ENCODE results near the gene CDK14.

Gene CDK14

DNA sequence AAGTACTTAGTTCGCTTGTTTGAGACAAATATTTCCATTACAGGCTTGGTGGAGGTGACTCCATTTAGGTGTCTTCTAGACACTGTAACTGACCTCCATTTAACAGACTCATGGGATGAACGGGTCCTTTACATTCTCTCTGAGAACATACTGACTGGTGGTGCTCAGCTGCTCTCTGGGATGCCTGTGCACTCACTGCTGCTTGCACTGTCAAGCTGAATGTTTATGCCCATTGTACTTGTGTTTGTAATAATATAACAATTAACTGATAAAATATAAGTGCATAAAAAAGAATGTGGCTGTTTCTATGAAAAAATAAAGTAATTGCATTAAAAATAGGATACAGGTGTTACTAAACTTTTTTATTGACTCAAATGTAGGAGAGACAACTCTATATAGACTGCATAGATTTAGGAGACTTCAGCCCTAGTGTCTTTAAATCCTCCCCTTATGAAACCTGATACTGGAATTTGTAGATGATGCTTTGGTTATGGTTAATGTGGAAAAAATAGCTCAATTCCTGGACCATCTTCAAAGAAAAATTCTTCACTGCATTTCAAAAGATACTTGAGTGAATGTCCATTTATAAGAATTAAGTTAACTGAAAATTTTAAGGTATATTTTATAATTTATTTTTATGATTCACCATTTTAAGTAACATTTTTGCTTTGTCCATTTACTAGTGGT is 85.4 kb downstream of the CDK14 start:
- H3K36me3 ChIP-seq, result no peaks in the 10 kb centered on the region
- no peak for TF ChIP-seq CTCF (IDR thresholded peaks at IDR 0.05; ENCODE audit: low read depth, low read length)
- no peak for DNase-seq
- H3K4me3 ChIP-seq (ENCODE audit: low read depth, low read length), result no peak overlapping the region
- no peaks in the 10 kb centered on the region for H3K9me3 ChIP-seq
- no peaks in the 10 kb centered on the region for H3K4me1 ChIP-seq
- no peaks in the 10 kb centered on the region for H3K27me3 ChIP-seq

DNA sequence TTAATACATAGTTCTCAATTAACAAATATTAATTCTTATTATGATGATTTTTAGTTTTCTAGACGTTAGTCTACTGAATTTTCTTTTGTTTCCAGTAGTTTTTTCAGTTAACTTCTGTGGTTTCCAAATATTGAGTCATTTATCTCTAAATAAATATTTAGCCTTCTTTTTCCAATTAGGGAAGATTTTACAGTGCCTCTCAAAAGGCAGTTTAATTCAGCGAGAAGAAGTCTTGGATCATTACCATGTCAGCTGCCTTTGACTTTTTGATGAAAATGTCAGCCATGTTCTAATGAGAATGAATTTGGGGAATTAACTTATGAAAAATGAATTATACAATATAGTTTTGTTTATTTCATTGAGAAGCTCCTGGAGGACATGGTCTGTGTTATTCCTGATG is 90.0 kb downstream of the CDK14 start:
- no peaks in the 10 kb centered on the region for H3K9me3 ChIP-seq
- H3K36me3 ChIP-seq, result no peaks in the 10 kb centered on the region
- H3K4me1 ChIP-seq, result no peaks in the 10 kb centered on the region
- no peak for TF ChIP-seq CTCF (IDR thresholded peaks at IDR 0.05; ENCODE audit: low read depth, low read length)
- no peak overlapping the region for H3K4me3 ChIP-seq (ENCODE audit: low read depth, low read length)
- no peak for DNase-seq
- H3K27me3 ChIP-seq, result no peaks in the 10 kb centered on the region

DNA sequence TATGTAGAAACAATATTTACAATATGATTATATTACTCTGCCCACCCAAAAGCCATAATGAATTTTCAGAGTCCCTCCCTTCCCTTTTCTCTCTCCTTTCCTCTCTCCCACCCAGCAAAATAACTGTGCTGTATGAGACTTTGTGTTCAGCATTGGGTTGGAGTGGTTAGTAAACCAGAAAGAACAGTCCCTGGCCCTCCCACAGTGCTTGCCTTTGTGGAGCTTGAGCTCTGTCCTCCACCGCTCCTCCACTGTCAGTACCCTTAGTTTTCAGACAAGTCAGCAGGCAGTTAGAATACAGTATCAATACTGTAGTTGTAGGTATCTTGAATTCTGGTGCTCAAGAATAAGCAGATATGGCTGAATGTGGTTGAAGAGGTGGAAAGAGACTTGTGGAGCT is 92.7 kb downstream of the CDK14 start:
- Histone ChIP-seq H3K9me3 (no peaks in the 10 kb centered on the region), H3K27me3 (no peaks in the 10 kb centered on the region), H3K4me3 (ENCODE audit: low read depth, low read length) (no peak overlapping the region), H3K4me1 (no peaks in the 10 kb centered on the region), H3K36me3 (no peaks in the 10 kb centered on the region)
- TF ChIP-seq CTCF (IDR thresholded peaks at IDR 0.05; ENCODE audit: low read depth, low read length), result no peak
- DNase-seq, result no peak

- DNase-seq, result no peak
- Histone ChIP-seq H3K9me3 (no peaks in the 10 kb centered on the region), H3K36me3 (no peaks in the 10 kb centered on the region), H3K27me3 (no peaks in the 10 kb centered on the region), H3K4me1 (no peaks in the 10 kb centered on the region), H3K4me3 (ENCODE audit: low read depth, low read length) (no peak overlapping the region)
- no peak for TF ChIP-seq CTCF (IDR thresholded peaks at IDR 0.05; ENCODE audit: low read depth, low read length)
Measured at GRCh38 chr7:90689260-90689659, 93.1 kb downstream of the CDK14 start.

DNA sequence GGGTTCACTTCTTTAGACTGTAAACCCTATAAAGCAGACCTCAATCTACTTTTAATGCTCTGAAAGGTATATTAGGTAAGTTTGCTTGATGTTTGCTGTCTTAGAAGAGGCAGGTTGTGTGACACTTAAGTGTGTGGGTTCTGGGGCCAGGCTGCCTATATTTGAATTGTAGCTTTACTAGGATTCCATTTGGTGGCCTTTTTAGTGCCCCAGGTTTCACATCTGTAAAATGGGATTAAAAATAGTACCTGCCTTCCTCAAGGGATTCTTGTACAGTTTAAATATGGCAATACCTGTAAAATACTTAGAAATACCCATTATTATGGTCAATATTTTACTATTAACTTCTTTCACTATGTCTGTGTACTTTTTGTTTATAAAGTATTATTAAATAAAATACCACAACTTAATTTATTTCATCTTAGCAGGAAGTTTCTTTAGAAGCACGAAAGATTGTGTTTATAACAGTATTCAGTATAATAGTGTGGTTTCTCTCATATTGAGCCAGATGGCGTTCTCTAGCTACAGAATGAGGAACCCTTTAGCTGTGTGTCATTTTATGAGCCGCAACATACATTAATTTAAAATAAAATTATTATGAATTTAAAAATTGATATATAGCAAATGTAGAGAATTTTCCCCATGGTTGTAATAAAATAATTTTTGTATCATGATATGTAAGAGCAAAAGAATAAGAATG is 94.2 kb downstream of the CDK14 start:
- no peak for DNase-seq
- no peak for TF ChIP-seq CTCF (IDR thresholded peaks at IDR 0.05; ENCODE audit: low read depth, low read length)
- Histone ChIP-seq H3K4me3 (ENCODE audit: low read depth, low read length) (no peak overlapping the region), H3K4me1 (no peaks in the 10 kb centered on the region), H3K9me3 (no peaks in the 10 kb centered on the region), H3K27me3 (no peaks in the 10 kb centered on the region), H3K36me3 (no peaks in the 10 kb centered on the region)

GRCh38 chr7:90692396-90692795 is 96.3 kb downstream of the CDK14 start:
- H3K36me3 ChIP-seq, result no peaks in the 10 kb centered on the region
- no peaks in the 10 kb centered on the region for H3K9me3 ChIP-seq
- TF ChIP-seq CTCF (IDR thresholded peaks at IDR 0.05; ENCODE audit: low read depth, low read length), result no peak
- H3K27me3 ChIP-seq, result no peaks in the 10 kb centered on the region
- H3K4me1 ChIP-seq, result no peaks in the 10 kb centered on the region
- H3K4me3 ChIP-seq (ENCODE audit: low read depth, low read length), result no peak overlapping the region
- DNase-seq, result no peak

All from BE2C (cell line).